Right lung (tissue), 5 donors: ENCODE results near the gene C1QTNF8. TPM values are rescaled to one million over a fixed set of nuclear protein-coding genes. Genes with fewer than 3 reads are reported as not detected.

Experiments
- DNase-seq, 2 donors: peaks; one replicate each; pipeline ENCODE4 v3.0.0-alpha.2; 2013
- polyA plus RNA-seq, 5 donors: library from polyadenylated mRNA; unstranded; fragments of 120-200 nt; gene quantifications; one replicate each; pipeline versions ENCODE4 v1.2.1 to v1.2.3, GENCODE V29; 2013; ENCODE audit warnings: inconsistent platforms in 1 of 5, low replicate concordance in 1 of 5; ENCODE audit not compliant: insufficient read length in 5 of 5, insufficient read depth in 1 of 5

Gene C1QTNF8
- polyA plus RNA-seq, 5 donors = 0.06 to 0.26 (median 0.24) TPM; not detected in 1

GRCh38 chr16:1109648-1110047 is 13.6 kb upstream of the C1QTNF8 start:
- DNase-seq = no peak

GRCh38 chr16:1108299-1109252 is 12.5 kb upstream of the C1QTNF8 start:
- DNase-seq = no peak

GRCh38 chr16:1107731-1108130 is 11.7 kb upstream of the C1QTNF8 start:
- DNase-seq = no peak

GRCh38 chr16:1107141-1107540 is 11.1 kb upstream of the C1QTNF8 start:
- DNase-seq = no peak

- DNase-seq = no peak
Measured at GRCh38 chr16:1106659-1107058, 10.6 kb upstream of the C1QTNF8 start.

GRCh38 chr16:1105888-1106620 is 10.0 kb upstream of the C1QTNF8 start:
- peak; percentile 39 to 55 for DNase-seq

- DNase-seq = no peak
Measured at GRCh38 chr16:1103636-1103980, 7.6 kb upstream of the C1QTNF8 start.

- no peak for DNase-seq
Measured at GRCh38 chr16:1102921-1103635, 7.0 kb upstream of the C1QTNF8 start.

- no peak for DNase-seq
Measured at GRCh38 chr16:1102333-1102700, 6.3 kb upstream of the C1QTNF8 start.

- DNase-seq = no peak
Measured at GRCh38 chr16:1101573-1102332, 5.7 kb upstream of the C1QTNF8 start.

GRCh38 chr16:1101133-1101532 is 5.1 kb upstream of the C1QTNF8 start:
- no peak for DNase-seq

- no peak for DNase-seq
Measured at GRCh38 chr16:1100084-1100800, 4.2 kb upstream of the C1QTNF8 start.

GRCh38 chr16:1099189-1100083 is 3.4 kb upstream of the C1QTNF8 start:
- no peak for DNase-seq

- no peak for DNase-seq
Measured at GRCh38 chr16:1098266-1098991, 2.4 kb upstream of the C1QTNF8 start.

GRCh38 chr16:1097800-1098199 is 1.8 kb upstream of the C1QTNF8 start:
- DNase-seq = no peak

- no peak for DNase-seq
Measured at GRCh38 chr16:1097156-1097555, 1.1 kb upstream of the C1QTNF8 start.

GRCh38 chr16:1095450-1096168 is 435 bp downstream of the C1QTNF8 start:
- DNase-seq = no peak
